OCI-LY1 (cell line): ENCODE results near the gene CPSF6.

ENCODE experiments used
- H2AFZ ChIP-seq: fragments of 200-600 bp; sonication (generic), shearing (Covaris generic); 2 replicates; pipeline ENCODE4 v1.6.0; 2014; ENCODE audit warnings: antibody characterized with exemption, mild to moderate bottlenecking, low read length
- H3F3A ChIP-seq: fragments of 200-600 bp; sonication (generic), shearing (Covaris generic); 2 replicates; pipeline ENCODE4 v1.6.0; 2014; ENCODE audit warnings: mild to moderate bottlenecking, antibody characterized with exemption, low read length, moderate library complexity; ENCODE audit not compliant: insufficient read depth
- H3K27ac ChIP-seq: fragments of 200-600 bp; sonication (generic); 2 replicates; pipeline ENCODE4 v1.5.1; 2014; ENCODE audit warnings: low read length, mixed run types, mild to moderate bottlenecking, low read depth; ENCODE audit not compliant: poor library complexity, severe bottlenecking
- H3K27me3 ChIP-seq: fragments of 200-600 bp; sonication (generic); 2 replicates; pipeline ENCODE4 v1.6.0; 2014; ENCODE audit warnings: antibody characterized with exemption, mild to moderate bottlenecking, low read length, moderate library complexity; ENCODE audit not compliant: insufficient read depth
- H3K36me3 ChIP-seq: fragments of 200-600 bp; sonication (generic); 2 replicates; pipeline ENCODE4 v1.6.1; 2014; ENCODE audit warnings: mild to moderate bottlenecking, antibody characterized with exemption, low read length, moderate library complexity, mixed read lengths; ENCODE audit not compliant: insufficient read depth
- H3K4me1 ChIP-seq: fragments of 200-600 bp; sonication (generic); 2 replicates; pipeline ENCODE4 v1.5.1; 2014; ENCODE audit warnings: mild to moderate bottlenecking, low read length, moderate library complexity; ENCODE audit not compliant: insufficient read depth, severe bottlenecking
- H3K4me2 ChIP-seq: fragments of 200-600 bp; sonication (generic), shearing (Covaris generic); 2 replicates; pipeline ENCODE4 v1.6.1; 2014; ENCODE audit warnings: low read length
- H3K4me3 ChIP-seq: fragments of 200-600 bp; sonication (generic); 2 replicates; pipeline ENCODE4 v1.5.1; 2014; ENCODE audit warnings: low read length, low read depth, mild to moderate bottlenecking, mixed read lengths; ENCODE audit not compliant: poor library complexity, severe bottlenecking
- H3K79me2 ChIP-seq: fragments of 200-600 bp; shearing (Covaris generic); 2 replicates; pipeline ENCODE4 v1.6.1; 2016; ENCODE audit warnings: mixed run types, low read length, mixed read lengths; ENCODE audit not compliant: insufficient read depth
- H3K9ac ChIP-seq: fragments of 200-600 bp; sonication (generic), shearing (Covaris generic); 2 replicates; pipeline ENCODE4 v1.6.1; 2014; ENCODE audit warnings: mild to moderate bottlenecking, low read length, mixed read lengths
- H3K9me2 ChIP-seq: fragments of 200-600 bp; sonication (generic), shearing (Covaris generic); 2 replicates; pipeline ENCODE4 v1.6.1; 2014; ENCODE audit warnings: low read depth, mild to moderate bottlenecking, low read length, mixed read lengths
- H3K9me3 ChIP-seq: fragments of 200-600 bp; shearing (Covaris generic); 2 replicates; pipeline ENCODE4 v1.6.1; 2014; ENCODE audit warnings: low read length, mixed read lengths
- H4K20me1 ChIP-seq: fragments of 200-600 bp; sonication (generic), shearing (Covaris generic); 2 replicates; pipeline ENCODE4 v1.6.0; 2016; ENCODE audit warnings: mild to moderate bottlenecking, low read length; ENCODE audit not compliant: insufficient read depth
- CTCF ChIP-seq: fragments of 200-600 bp; sonication (generic), shearing (Covaris generic); IDR thresholded peaks from 2 replicates; pipeline ENCODE4 v1.5.1; 2017; ENCODE audit warnings: mild to moderate bottlenecking, antibody characterized with exemption, low read length, moderate library complexity, mixed read lengths
- EZH2 ChIP-seq: fragments of 200-600 bp; sonication (generic), shearing (Covaris generic); IDR thresholded peaks from 2 replicates; pipeline ENCODE4 v1.8.0; 2017; ENCODE audit warnings: borderline replicate concordance, mixed run types, mild to moderate bottlenecking, antibody characterized with exemption, low read length, moderate library complexity, mixed read lengths

The CPSF6 gene

GRCh38 chr12:69266036-69266635 lies 26.8 kb downstream of the CPSF6 start:
- Histone ChIP-seq H3K9ac (no peak overlapping the region), H2AFZ (no peak overlapping the region), H3K9me3 (no peaks in the 10 kb centered on the region), H3K4me3 (no peak overlapping the region), H3K4me2 (no peak overlapping the region), H3K9me2 (no peaks in the 10 kb centered on the region), H3F3A (no peaks in the 10 kb centered on the region), H3K79me2 (no peaks in the 10 kb centered on the region), H3K4me1 (no peaks in the 10 kb centered on the region), H4K20me1 (no peaks in the 10 kb centered on the region), H3K27ac (no peak overlapping the region), H3K27me3 (no peaks in the 10 kb centered on the region), H3K36me3 (peaks cover 78% of the 10 kb centered on the region)
- TF ChIP-seq EZH2 (no peak), CTCF (no peak)

GRCh38 chr12:69269736-69270135 lies 30.4 kb downstream of the CPSF6 start:
- no peak overlapping the region for H3K9ac ChIP-seq
- H2AFZ ChIP-seq = no peak overlapping the region
- no peak overlapping the region for H3K27ac ChIP-seq
- no peaks in the 10 kb centered on the region for H3K9me3 ChIP-seq
- no peaks in the 10 kb centered on the region for H3K4me1 ChIP-seq
- H4K20me1 ChIP-seq = no peaks in the 10 kb centered on the region
- no peaks in the 10 kb centered on the region for H3K79me2 ChIP-seq
- no peak overlapping the region for H3K4me3 ChIP-seq
- H3K27me3 ChIP-seq = no peaks in the 10 kb centered on the region
- no peaks in the 10 kb centered on the region for H3F3A ChIP-seq
- no peaks in the 10 kb centered on the region for H3K9me2 ChIP-seq
- peaks cover 42% of the 10 kb centered on the region for H3K36me3 ChIP-seq
- TF ChIP-seq CTCF (no peak), EZH2 (no peak)
- H3K4me2 ChIP-seq = no peak overlapping the region

GRCh38 chr12:69272511-69272910 lies 33.1 kb downstream of the CPSF6 start:
- Histone ChIP-seq H3K9me2 (no peaks in the 10 kb centered on the region), H3K4me2 (no peak overlapping the region), H3K36me3 (peaks cover 24% of the 10 kb centered on the region), H4K20me1 (no peaks in the 10 kb centered on the region), H3K9me3 (no peaks in the 10 kb centered on the region), H3K79me2 (no peaks in the 10 kb centered on the region), H3K4me1 (no peaks in the 10 kb centered on the region), H3K4me3 (no peak overlapping the region), H3K27me3 (no peaks in the 10 kb centered on the region), H3K27ac (no peak overlapping the region), H2AFZ (no peak overlapping the region), H3F3A (no peaks in the 10 kb centered on the region), H3K9ac (no peak overlapping the region)
- no peak for TF ChIP-seq EZH2
- TF ChIP-seq CTCF = no peak
